HepG2 (cell line): Measurements from ENCODE around the gene EVA1C. TPM values are rescaled to one million over a fixed set of nuclear protein-coding genes. Genes with fewer than 3 reads are reported as not detected.

Source experiments
- ATAC-seq: fragments of 200-7000 bp; cut with Tn5 transposase; 3 replicates; pipeline ENCODE4 v1.9.1; 2020; ENCODE audit warnings: mild to moderate bottlenecking, moderate library complexity
- BruUV-seq: library from RNA; stranded (reverse); fragments of 400-500 nt; replicated peaks from 2 replicates; lab custom pipeline; 2021; lab: Mats Ljungman, UMichigan
- CTCF ChIA-PET: fragments of 300-600 bp; formaldehyde crosslinking; extraction: SDS; loops from one replicate; lab custom pipeline; 2021; ENCODE audit warnings: low total read pairs, inconsistent platforms, low intra/inter-chr PET ratio; lab: Yijun Ruan, JAX
- POLR2A ChIA-PET: fragments of 350-600 bp; sonication (Branson Sonifier 250); formaldehyde crosslinking; loops from one replicate; lab custom pipeline; 2020; ENCODE audit warnings: antibody characterized with exemption, inconsistent platforms; lab: Yijun Ruan, JAX
- DNase-seq: peaks from one replicate; pipeline ENCODE4 v3.0.0-alpha.2; 2015; ENCODE audit warnings: low spot score
- FAIRE-seq: peaks from 3 replicates; lab custom pipeline; 2011; peaks lifted over from hg19 to GRCh38; lab: Jason Lieb, UNC
- H2AFZ ChIP-seq: one replicate; pipeline ENCODE4 v1.6.1; 2011; ENCODE audit warnings: low read length, inconsistent platforms
- H3K27ac ChIP-seq: fragments of 300-600 bp; 3 replicates; pipeline ENCODE4 v1.8.0; 2011; ENCODE audit warnings: mixed run types, mild to moderate bottlenecking, mixed read lengths, low read length, inconsistent platforms; ENCODE audit not compliant: insufficient read depth; ENCODE audit errors: extremely low read length
- H3K27me3 ChIP-seq, 2 experiments: fragments of 200-600 bp in 1 of 2; 2 replicates in 1 of 2; 3 replicates in 1 of 2; pipeline versions ENCODE4 v1.6.0 to v1.8.0; 2011; ENCODE audit warnings: low read length in 2 of 2, mild to moderate bottlenecking in 2 of 2, moderate library complexity in 2 of 2, inconsistent platforms in 1 of 2; ENCODE audit not compliant: insufficient read depth in 2 of 2, control insufficient read depth in 1 of 2
- H3K36me3 ChIP-seq, 2 experiments: fragments of 200-600 bp in 1 of 2; replicated peaks in 1 of 2; 2 replicates in 1 of 2; 3 replicates in 1 of 2; pipeline versions ENCODE4 v1.5.1 to v1.8.0; 2011; ENCODE audit warnings: low read length in 2 of 2, inconsistent platforms in 1 of 2; ENCODE audit not compliant: insufficient read depth in 2 of 2, control insufficient read depth in 1 of 2
- H3K4me1 ChIP-seq: 2 replicates; pipeline ENCODE4 v1.5.1; 2012; ENCODE audit warnings: low read length, inconsistent platforms; ENCODE audit not compliant: insufficient read depth
- H3K4me2 ChIP-seq: 2 replicates; pipeline ENCODE4 v1.6.0; 2011; ENCODE audit warnings: low read depth, low read length, inconsistent platforms
- H3K4me3 ChIP-seq, 3 experiments: fragments of 200-600 bp in 1 of 3; sonication (generic), shearing (Covaris generic) in 1 of 3; replicated peaks in 1 of 3; 2 replicates each; pipeline ENCODE4 v1.5.1; 2011 to 2016; ENCODE audit warnings: low read length in 3 of 3, inconsistent platforms in 2 of 3, low read depth in 2 of 3, mild to moderate bottlenecking in 2 of 3, control low read depth in 1 of 3, mixed read lengths in 1 of 3; ENCODE audit not compliant: insufficient read depth in 1 of 3
- H3K79me2 ChIP-seq: one replicate; pipeline ENCODE4 v1.6.1; 2011; ENCODE audit warnings: low read length, inconsistent platforms; ENCODE audit not compliant: insufficient read depth
- H3K9ac ChIP-seq: 2 replicates; pipeline ENCODE4 v1.6.0; 2011; ENCODE audit warnings: mild to moderate bottlenecking, low read depth, low read length, inconsistent platforms; ENCODE audit not compliant: insufficient read depth
- H3K9me3 ChIP-seq: 2 replicates; pipeline ENCODE4 v1.5.1; 2012; ENCODE audit warnings: mild to moderate bottlenecking, low read length
- H4K20me1 ChIP-seq: 2 replicates; pipeline ENCODE4 v1.6.0; 2011; ENCODE audit warnings: inconsistent platforms, mild to moderate bottlenecking, low read length, moderate library complexity; ENCODE audit not compliant: insufficient read depth
- CREM ChIP-seq, 2 experiments: sonication (generic) in 1 of 2; formaldehyde crosslinking in 1 of 2; IDR thresholded peaks; 2 replicates each; pipeline versions ENCODE4 v1.4.0 to v1.6.1; 2016 to 2020; ENCODE audit warnings: antibody characterized with exemption in 1 of 2, mild to moderate bottlenecking in 1 of 2, missing genetic modification reagents in 1 of 2
- HBP1 ChIP-seq: IDR thresholded peaks from 2 replicates; pipeline ENCODE4 v1.6.1; 2016; ENCODE audit warnings: low read depth, control low read depth
- HNF4G ChIP-seq, 2 experiments: sonication (generic) in 1 of 2; formaldehyde crosslinking in 1 of 2; IDR thresholded peaks; 2 replicates each; pipeline versions ENCODE4 v1.4.0 to v1.6.1; 2011 to 2020; ENCODE audit warnings: borderline replicate concordance in 2 of 2, low read depth in 2 of 2, mild to moderate bottlenecking in 2 of 2, low read length in 1 of 2, missing genetic modification reagents in 1 of 2, moderate library complexity in 1 of 2
- MED1 ChIP-seq: sonication (generic); formaldehyde crosslinking; IDR thresholded peaks from 2 replicates; pipeline ENCODE4 v1.4.0; 2020; ENCODE audit warnings: missing genetic modification reagents
- MIXL1 ChIP-seq: IDR thresholded peaks from 2 replicates; pipeline ENCODE4 v1.6.1; 2016
- PRPF4 ChIP-seq: fragments of 200-400 bp; formaldehyde crosslinking; IDR thresholded peaks from 2 replicates; pipeline ENCODE4 v1.6.1; 2016; ENCODE audit warnings: low read length, low read depth; ENCODE audit not compliant: poor library complexity, severe bottlenecking
- RAD51 ChIP-seq: fragments of 450-650 bp; IDR thresholded peaks from 2 replicates; pipeline ENCODE4 v1.6.1; 2016; ENCODE audit warnings: borderline replicate concordance
- ZBTB33 ChIP-seq: sonication (generic); formaldehyde crosslinking; IDR thresholded peaks from 2 replicates; pipeline ENCODE4 v1.4.0; 2020; ENCODE audit warnings: missing genetic modification reagents
- ZBTB38 ChIP-seq: sonication (generic); formaldehyde crosslinking; IDR thresholded peaks from 2 replicates; pipeline ENCODE4 v1.5.1; 2020; ENCODE audit warnings: mild to moderate bottlenecking, missing genetic modification reagents
- ZNF879 ChIP-seq: sonication (generic); formaldehyde crosslinking; IDR thresholded peaks from 2 replicates; pipeline ENCODE4 v1.8.1; 2023; ENCODE audit warnings: missing genetic modification reagents
- WGBS: methylation state at CpG from one replicate; pipeline ENCODE4 v1.1.6; 2017; ENCODE audit warnings: low lambda C conversion rate; 5-methylcytosine and 5-hydroxymethylcytosine counted together
- in situ Hi-C: cut with HindIII; loops from 2 replicates; pipeline ENCODE4 v1.10.0; 2017; ENCODE audit warnings: low pct_unique_long_range_greater_than_20kb; ENCODE audit not compliant: extremely low pct_ligation_motif_present
- intact Hi-C: fragments of 100-400 bp; cut with micrococcal nuclease; formaldehyde crosslinking; loops from one replicate; pipeline ENCODE4 v1.10.0; 2022; ENCODE audit not compliant: unreplicated experiment
- polyA plus RNA-seq, 8 experiments: library from polyadenylated mRNA; depleted of rRNA in 3 of 8; stranded (reverse) in 7 of 8; unstranded in 1 of 8; fragments of >200 nt; fragmentation: Illumina TruSeq in 4 of 8; extraction: Trizol in 4 of 8; gene quantifications; 2 replicates each; pipeline versions ENCODE4 v1.2.1 to v1.2.3, GENCODE V29; 2011 to 2016; ENCODE audit warnings: low read depth in 4 of 8, missing spikeins in 1 of 8, mixed read lengths in 1 of 8; ENCODE audit not compliant: insufficient read depth in 1 of 8
- total RNA-seq, 5 experiments: library from RNA; depleted of rRNA; stranded (reverse); fragments of >200 nt; fragmentation: Illumina TruSeq; extraction: Trizol; gene quantifications; 2 replicates each; pipeline ENCODE4 v1.2.3, GENCODE V29; 2016; ENCODE audit warnings: low read depth in 1 of 5

EVA1C gene
- total and polyA plus RNA-seq, 2 of the 13 experiments (the other 11 are each of a cell fraction or from before 2014, with no cell fraction given): 0.29 to 0.34 TPM

- TF ChIP-seq MIXL1 (CRISPR knock-in tag): no peak
- no peak for TF ChIP-seq MED1
- TF ChIP-seq ZBTB33 (CRISPR knock-in tag): peak; percentile 89
- TF ChIP-seq RAD51: no peak
- no peak for TF ChIP-seq HNF4G (IDR thresholded peaks at IDR 0.05; ENCODE audit: borderline replicate concordance, low read depth, low read length)
- TF ChIP-seq HNF4G (CRISPR knock-in tag; IDR thresholded peaks at IDR 0.05; ENCODE audit: borderline replicate concordance, low read depth): no peak
- in situ Hi-C loops (no loop called here), intact Hi-C loops (no loop called here)
- peaks cover 22% of the 10 kb centered on the region for H3K4me1 ChIP-seq
- ATAC-seq (no peak), DNase-seq (no peak), FAIRE-seq (no peak)
- BruUV-seq: no TSS peak
- H3K9me3 ChIP-seq: no peaks in the 10 kb centered on the region
- H3K9ac ChIP-seq: no peak overlapping the region
- ChIA-PET POLR2A (no interaction called here), CTCF (no interaction called here)
- H3K79me2 ChIP-seq: no peaks in the 10 kb centered on the region
- no peak overlapping the region for H3K27ac ChIP-seq
- H3K36me3 ChIP-seq: no peaks in the 10 kb centered on the region
- WGBS: 74% methylated on average over 4 of the region's 4 CpGs
- no peaks in the 10 kb centered on the region for H3K27me3 ChIP-seq
- H4K20me1 ChIP-seq: no peaks in the 10 kb centered on the region
- no peak overlapping the region for H3K4me2 ChIP-seq
- H3K4me3 ChIP-seq: no peak overlapping the region
- no peak overlapping the region for H2AFZ ChIP-seq
These were observed 54.8 kb downstream of the EVA1C start for GRCh38 chr21:32467291-32467690.

GRCh38 chr21:32468681-32469111 is 56.2 kb downstream of the EVA1C start:
- 82% methylated on average over 6 of the region's 6 CpGs for WGBS
- in situ Hi-C loops: no loop called here
- ChIA-PET POLR2A (no interaction called here), CTCF (no interaction called here)
- ATAC-seq (no peak), DNase-seq (no peak), FAIRE-seq (no peak)
- H3K9ac ChIP-seq: no peak overlapping the region
- no peaks in the 10 kb centered on the region for H4K20me1 ChIP-seq
- TF ChIP-seq PRPF4: no peak
- TF ChIP-seq CREM (IDR thresholded peaks at IDR 0.05): no peak
- TF ChIP-seq CREM (CRISPR knock-in tag; IDR thresholded peaks at IDR 0.05): no peak
- no peak for TF ChIP-seq HBP1 (CRISPR knock-in tag)
- no peak for TF ChIP-seq ZBTB38 (CRISPR knock-in tag)
- TF ChIP-seq ZNF879 (CRISPR knock-in tag): no peak
- intact Hi-C loops: no loop called here
- no peaks in the 10 kb centered on the region for H3K36me3 ChIP-seq
- no peak overlapping the region for H2AFZ ChIP-seq
- H3K4me1 ChIP-seq: peaks cover 13% of the 10 kb centered on the region
- no peaks in the 10 kb centered on the region for H3K79me2 ChIP-seq
- H3K4me3 ChIP-seq: no peak overlapping the region
- BruUV-seq: no TSS peak
- no peak overlapping the region for H3K27ac ChIP-seq
- H3K9me3 ChIP-seq: no peaks in the 10 kb centered on the region
- H3K27me3 ChIP-seq: no peaks in the 10 kb centered on the region
- H3K4me2 ChIP-seq: no peak overlapping the region
